Activated CD4-positive, alpha-beta T cell treated with anti-CD3 and anti-CD28 coated beads, Interleukin-2, Interleukin-6, amounts not matched to agents 100 ng/mL and 50 ng/mL, durations not matched to agents 16 hours and 8 hours (primary cell): ENCODE measurements around the gene ATG101.

Source experiments
- DNase-seq: peaks from one replicate; pipeline ENCODE4 v3.0.0-alpha.2; 2020

The ATG101 gene

DNA sequence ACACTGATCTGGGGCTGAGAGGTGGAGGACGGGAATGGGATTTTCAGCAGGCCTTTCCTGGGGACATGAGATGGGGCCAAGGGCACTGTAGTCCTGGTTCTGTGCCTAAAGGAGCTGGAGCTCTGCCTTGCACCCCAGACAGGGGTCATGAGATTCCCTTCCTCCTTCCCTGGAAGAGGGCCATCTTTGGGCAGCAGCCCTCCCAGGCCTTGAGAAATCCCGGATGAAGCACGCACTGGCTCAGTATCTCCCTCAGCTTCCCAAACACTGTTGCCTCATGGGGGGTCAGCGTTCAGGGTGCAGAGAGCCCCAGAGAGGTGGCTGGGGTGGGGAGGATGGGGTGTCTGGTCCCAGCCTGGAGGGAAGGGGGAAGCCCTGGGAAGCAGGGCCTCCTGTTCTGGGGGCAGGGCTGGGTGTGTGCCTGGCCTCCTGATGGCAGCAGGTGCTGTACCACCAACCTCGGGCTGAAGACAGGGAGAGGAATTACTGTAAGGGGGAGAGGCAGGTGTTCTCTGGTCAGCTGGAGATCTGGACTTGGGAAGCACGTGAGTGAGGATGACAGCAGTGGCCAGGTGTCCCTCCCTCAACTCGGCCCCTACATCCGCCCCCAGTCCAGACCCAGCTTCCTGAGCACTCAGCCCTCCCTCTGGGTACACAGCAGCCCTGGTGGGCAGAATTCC is 26.9 kb upstream of the ATG101 start:
- DNase-seq, result no peak

DNA sequence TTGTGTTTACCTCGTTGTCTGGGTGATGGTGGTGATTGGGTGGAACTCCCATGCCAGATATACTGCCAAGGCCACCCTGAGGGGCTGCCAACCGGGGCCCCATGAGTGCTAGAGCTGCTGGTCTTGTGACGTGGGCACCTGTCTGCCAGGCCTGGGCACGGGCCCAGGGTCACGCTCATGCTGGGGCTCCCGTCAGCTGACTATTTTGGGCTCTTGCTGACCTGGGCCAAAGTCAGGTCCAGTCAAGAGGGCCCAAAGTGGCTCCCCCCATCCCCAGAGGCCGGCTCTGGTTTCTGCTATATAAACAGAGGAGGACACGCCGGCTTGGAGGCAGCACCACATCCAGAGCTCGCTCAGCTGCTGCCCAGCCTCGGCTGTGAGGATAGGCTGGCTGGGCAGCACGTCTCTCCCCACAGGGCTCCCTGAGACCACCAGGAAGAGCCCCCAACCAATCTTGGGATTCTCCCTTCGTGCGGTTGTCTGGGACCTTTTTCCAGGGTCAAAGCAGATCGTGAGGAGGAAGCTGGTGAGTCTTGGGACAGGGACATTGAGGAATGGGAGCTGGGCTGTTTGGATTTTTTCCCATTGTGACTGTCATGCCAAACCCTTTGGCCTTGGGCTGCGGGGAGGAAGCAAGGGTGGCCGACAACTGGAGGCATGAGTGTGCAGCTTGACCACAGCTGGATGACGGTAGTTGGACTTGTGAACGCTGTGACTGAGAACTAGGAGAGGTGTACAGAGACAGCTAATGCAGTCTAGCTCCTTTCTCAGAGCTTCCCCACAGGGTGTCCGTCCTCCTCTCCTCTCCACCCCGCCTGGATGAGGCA is 26.2 kb upstream of the ATG101 start:
- DNase-seq, result no peak

DNA sequence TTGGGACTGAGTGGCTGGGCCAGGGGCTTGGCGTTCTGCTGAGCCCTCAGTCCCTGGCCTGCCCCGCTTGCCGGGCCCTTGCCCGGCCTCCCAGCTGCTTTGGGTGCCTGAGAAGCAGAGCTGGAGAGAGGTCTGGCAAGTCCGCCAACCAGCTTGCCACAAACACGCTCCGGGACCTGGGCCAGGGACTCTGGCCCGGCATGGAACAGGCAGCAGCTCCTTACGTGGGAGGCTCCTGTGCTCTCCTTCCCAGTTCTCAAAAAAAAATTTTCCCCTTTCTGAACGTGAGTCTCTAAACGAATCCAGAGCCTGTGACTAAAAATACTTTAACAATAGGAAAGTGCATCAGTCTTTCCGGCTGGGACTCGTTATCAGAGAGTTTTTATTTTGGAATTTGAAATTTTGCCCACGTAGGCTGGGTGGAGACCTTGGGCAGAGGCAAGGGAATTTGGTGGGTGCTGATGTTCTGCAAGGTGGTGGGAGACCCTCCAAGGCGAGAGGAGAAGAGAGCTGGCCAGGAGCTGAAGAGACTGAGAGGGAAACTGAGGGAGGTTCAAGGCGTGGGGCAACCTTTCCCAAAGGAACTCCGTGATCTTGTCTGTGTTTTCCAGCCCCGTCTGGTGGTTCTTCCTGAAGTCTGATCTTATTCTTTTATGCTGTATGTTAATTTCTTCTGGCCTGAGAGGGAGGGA is 25.3 kb upstream of the ATG101 start:
- no peak for DNase-seq

DNA sequence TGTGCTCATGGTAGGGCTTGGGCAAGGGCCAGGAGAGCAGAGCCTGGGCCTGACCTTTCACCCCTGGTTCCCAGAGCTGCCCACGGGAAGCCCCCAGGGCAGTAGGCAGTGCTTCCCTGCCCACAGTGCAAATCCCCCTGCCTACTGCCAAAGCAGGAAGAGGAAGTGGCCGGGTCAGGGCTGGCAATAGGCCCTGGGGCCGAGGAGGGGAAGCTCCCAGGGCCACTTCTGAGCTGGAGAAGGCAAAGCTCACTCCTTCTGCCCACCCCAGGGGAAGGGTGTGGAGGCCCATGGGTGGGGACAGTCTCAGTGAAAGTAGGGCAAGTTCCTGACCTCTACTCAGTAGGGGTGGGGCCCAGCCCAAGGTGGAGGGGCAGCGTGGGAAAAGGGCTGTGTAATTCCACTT is 24.0 kb upstream of the ATG101 start:
- DNase-seq, result no peak

DNA sequence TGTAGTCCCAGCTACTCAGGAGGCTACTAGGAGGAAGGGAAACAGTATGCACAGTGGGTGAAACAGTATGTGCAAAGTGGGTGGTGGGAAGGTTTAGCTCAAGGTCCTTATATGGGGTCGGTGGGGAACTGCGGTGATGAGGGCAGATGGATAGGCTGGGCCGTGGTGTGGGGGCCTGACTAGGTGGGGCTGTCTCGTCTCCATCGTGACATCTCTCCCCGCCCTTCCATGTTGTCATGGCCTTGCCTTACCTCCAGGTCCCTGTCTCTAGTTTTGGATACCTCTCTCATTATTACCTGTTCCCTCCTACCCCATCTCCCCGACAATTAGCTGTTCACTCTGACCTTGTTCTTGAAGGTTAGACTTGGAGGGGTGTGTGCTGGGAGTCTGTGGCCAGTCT is 22.9 kb upstream of the ATG101 start:
- no peak for DNase-seq

DNA sequence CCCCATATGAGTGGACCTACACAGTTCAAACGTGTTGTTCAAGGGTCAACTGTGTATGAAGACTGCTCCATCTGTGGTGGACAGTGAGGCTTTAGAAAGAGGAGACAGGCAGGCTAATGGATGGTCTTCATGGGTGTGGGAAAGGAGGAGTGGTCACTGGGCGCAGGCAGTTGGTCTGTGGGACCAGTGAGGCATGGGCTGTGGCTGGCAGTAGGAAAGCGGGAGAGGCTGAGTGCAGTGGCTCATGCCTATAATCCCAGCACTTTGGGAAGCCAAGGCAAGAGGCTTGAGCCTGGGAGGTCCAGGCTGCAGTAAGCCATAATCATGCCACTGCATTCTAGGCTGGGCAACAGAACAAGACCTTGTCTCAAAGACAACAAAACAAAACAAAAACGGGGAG is 20.5 kb upstream of the ATG101 start:
- DNase-seq, result no peak

DNA sequence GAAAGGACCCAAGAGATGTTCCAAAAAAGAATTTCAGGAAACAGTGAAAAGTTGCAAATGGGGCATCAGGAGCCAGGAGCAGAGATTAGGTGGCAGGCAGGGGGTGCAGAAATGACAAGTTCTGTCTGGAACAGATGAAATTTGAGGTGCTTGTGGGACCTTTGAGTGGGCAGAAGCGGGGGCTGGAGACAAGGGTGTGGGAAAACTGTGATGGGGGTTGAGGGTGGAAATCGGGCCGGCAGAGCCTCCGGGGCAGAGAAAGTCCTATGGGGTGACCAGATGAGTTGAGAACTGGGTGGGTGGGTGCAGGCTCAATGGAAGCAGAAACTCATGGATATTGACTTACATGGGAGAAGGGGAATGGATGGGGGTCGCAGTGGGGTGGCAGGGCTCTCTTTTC is 20.1 kb upstream of the ATG101 start:
- DNase-seq, result no peak

DNA sequence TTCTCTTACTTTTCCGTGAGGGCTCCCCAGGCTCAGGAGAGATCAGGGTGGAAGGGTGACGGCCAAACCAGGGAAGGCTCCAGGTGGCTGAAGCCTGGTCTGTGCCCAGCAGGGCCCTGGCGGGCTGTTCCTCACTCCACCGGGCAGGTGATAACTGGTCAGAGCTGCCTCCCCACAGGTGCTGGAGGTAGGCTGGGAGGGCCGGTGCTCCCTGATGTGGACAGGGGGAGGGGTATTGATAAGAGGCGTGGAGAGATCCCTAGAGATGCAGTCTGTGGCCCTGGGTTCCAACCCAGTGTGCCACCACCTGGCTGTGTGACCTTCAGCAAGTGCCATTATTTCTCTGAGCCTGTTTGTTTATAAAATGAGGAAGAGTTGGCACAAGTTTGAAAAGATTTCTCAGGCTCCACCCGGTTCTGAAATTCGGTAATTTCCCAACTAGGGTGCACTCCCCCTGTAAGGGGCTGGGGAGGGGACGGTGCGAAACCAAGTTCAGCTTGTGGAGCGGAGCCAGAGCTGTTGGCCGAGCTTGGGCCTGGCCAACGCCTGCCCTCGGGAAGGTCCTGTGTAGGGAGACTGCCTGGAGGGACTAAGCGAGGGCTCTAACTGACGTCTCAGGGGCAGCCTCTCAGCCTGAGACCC is 19.5 kb upstream of the ATG101 start:
- no peak for DNase-seq

DNA sequence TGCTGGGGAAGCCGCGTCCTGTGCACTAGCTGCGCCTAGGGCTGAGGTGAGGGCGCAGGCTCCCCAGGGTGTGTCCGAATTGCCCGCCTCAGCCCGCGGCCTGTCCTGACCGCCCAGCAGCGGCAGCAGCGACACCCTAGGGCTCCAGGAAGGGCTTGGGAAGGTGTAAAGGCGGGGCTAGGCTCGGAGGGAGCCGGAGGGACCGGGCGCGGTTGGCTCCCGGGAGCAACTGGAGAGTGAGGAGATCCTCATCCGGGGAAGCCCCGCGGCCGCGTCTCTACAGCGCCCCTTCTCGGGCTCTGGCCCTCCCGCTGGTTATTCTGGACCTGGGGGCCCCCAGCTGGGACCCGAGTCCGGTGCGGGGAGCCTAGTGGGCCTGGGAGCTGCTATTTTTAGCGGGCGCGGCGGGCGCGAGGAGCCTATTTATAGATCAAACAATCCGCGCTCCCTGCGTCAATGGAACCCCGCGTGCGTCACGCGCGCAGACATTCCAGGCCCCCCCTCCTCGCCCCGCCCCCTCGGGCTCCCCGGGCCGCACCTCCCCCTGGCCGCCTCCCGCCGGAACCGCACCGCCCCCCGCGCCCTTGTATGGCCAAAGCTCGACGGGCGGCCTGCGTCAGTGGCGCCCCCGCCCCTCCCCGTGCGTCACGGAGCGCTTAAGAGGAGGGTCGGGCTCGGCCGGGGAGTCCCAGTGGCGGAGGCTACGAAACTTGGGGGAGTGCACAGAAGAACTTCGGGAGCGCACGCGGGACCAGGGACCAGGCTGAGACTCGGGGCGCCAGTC is 18.8 kb upstream of the ATG101 start, which contains the start of gene NR4A1:
TSS of gene NR4A1 (plus strand) at position 685 of the 784 bp plus-strand sequence. CDS start 2,887 bp downstream, outside the sequence.
- DNase-seq, result peak; percentile 96

DNA sequence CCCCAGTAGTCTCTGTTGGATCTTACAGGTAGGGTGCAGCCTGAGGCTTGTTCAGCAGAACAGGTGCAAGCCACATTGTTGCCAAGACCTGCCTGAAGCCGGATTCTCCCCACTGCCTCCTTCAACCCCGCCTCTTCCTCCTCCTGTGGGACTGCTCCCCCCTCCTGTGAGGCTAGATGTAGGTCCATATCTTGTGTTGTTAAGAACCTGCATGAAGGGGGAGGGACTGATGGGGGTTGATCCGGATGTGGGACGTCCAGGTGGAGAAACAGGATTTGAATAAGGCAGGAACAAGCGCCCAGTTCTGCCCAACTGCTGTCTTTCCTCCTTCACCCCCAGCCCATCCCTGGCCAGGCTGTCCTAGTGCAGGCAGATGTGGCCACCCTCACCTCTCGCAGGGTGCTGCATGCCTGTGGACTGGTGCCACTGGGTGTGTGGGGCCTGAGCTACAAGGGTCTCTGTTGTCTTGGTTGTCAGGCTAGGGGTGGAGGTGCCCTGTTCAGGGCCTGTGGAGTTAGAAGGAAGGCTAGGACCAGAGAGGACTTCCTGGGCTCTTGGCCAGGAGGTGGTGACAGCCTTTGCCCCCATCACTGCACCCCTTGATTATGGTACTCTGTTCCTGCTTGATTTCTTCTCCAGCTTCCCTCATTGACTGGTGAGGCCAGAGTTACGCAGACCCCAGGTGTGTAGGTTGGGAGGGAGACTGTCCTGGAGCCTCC is 17.2 kb upstream of the ATG101 start:
- DNase-seq, result no peak

DNA sequence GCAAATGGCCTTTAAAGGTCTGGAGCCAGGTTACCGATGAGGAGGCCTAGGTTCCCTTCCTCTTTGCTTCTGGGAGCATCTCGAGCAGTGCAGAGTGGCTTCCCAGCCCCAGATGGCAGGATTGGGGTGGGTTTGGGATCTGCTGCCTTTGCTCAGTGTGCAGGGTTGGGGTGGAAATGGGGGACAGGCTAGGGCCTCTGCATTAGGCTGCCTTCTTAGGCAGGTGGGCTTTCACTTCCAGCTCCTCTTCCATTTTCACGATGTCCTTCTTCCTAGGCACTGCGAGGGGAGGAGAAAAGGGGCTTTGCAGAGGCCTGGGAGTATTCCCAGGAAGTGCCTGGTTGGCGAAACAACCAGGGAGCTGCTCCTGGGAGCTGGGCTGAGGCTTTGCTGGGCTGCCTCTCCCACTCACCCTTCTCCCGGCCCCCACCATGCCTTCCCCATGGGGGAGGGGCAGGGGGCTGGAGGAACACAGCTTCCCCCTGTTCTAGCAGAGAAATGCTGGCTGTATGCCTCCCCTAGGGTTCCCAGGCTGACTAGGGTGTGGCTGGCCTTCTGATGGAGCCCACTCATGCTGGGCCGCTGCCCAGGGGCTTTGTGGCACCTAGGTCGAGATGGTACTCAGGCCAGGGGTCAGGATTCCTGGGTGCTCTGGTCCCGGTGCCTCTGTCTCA is 16.1 kb upstream of the ATG101 start:
- no peak for DNase-seq

DNA sequence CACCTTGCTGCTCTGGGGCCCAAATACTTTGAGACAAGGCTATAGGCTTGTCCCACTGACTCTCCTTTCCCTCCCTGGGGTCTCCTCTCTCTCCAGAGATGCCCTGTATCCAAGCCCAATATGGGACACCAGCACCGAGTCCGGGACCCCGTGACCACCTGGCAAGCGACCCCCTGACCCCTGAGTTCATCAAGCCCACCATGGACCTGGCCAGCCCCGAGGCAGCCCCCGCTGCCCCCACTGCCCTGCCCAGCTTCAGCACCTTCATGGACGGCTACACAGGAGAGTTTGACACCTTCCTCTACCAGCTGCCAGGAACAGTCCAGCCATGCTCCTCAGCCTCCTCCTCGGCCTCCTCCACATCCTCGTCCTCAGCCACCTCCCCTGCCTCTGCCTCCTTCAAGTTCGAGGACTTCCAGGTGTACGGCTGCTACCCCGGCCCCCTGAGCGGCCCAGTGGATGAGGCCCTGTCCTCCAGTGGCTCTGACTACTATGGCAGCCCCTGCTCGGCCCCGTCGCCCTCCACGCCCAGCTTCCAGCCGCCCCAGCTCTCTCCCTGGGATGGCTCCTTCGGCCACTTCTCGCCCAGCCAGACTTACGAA is 15.4 kb upstream of the ATG101 start:
- DNase-seq, result no peak

DNA sequence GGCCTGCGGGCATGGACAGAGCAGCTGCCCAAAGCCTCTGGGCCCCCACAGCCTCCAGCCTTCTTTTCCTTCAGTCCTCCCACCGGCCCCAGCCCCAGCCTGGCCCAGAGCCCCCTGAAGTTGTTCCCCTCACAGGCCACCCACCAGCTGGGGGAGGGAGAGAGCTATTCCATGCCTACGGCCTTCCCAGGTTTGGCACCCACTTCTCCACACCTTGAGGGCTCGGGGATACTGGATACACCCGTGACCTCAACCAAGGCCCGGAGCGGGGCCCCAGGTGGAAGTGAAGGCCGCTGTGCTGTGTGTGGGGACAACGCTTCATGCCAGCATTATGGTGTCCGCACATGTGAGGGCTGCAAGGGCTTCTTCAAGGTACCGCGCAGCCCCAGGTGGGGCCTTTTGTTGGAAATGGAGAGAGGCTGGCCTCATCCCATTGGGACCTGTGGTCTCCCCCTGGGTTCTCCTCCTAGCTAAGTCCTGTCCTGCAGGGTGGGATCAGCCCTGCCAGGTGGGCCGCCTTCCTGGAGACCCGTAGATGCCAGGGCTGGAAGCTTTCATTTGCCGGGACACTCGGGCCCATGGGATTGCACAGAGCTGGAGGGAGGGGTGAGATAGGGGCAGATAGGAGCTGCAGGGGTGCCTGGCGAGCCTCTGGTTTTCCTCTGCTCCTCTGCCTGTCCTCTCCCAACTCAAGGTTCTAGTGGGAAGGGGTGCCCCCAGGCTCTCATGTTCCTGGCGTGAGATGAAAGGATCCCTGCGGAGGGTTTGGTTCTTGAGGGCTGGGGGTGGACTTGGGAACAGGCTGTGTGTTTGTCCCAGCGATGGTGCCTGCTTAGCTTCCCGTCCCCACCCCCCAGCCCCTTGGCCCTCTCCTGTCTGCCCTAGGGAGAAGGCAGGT is 14.7 kb upstream of the ATG101 start:
- no peak for DNase-seq

DNA sequence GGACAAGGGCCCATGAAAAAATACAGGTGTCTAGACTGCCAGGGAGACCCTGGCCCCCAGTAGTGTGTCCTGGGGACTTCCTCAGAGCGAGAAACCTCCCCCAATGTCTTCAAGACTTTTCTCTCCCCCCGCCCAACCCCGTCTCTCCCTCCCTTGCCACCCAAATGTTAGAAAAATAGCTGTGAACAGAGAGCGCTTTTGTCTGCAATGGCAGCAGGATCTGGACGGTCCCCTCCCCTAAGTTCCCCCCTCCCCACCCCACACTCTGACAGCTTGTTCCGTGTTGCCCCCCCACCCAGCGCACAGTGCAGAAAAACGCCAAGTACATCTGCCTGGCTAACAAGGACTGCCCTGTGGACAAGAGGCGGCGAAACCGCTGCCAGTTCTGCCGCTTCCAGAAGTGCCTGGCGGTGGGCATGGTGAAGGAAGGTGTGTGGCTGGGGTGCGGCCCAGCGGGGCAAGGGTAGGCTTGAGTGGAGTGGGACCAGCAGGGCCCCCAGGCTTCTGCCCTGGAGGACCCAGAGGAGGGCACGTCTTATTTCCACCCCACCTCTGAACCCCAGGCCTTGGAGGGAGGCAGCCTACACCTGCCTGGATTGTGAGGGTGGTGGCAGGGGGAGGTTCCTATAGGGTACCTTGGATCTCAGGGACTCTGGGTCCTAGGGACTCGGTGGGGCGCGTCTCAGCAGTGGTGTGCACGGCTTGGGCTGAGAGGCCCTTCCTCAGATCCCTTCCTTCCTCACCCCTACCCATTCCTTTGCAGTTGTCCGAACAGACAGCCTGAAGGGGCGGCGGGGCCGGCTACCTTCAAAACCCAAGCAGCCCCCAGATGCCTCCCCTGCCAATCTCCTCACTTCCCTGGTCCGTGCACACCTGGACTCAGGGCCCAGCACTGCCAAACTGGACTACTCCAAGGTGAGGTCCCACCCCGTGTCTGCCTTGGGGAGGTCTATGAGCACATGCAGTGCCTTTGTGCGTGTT is 13.8 kb upstream of the ATG101 start:
- no peak for DNase-seq

DNA sequence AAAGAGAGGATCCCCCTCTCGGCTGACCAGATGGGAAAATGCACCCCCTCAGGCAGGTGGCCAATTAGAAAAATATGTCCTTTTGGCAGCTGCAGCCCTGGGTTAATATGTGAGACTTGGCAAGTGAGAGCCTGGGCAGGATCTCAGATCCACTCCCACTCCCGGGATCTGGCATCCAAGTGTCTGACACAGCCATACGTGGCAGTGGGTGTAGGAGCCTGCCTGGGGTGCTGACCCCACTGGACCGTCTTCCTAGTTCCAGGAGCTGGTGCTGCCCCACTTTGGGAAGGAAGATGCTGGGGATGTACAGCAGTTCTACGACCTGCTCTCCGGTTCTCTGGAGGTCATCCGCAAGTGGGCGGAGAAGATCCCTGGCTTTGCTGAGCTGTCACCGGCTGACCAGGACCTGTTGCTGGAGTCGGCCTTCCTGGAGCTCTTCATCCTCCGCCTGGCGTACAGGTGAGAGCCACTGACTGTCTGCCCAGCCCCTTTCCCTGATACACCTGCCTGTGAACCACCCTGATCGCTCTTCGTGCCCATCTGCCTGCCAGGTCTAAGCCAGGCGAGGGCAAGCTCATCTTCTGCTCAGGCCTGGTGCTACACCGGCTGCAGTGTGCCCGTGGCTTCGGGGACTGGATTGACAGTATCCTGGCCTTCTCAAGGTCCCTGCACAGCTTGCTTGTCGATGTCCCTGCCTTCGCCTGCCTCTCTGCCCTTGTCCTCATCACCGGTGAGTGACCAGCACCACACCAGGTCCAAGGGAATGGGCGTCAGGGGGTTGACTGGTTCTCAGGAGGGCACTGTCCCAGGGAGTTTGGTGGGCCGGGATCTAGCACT is 12.8 kb upstream of the ATG101 start:
- DNase-seq, result no peak

DNA sequence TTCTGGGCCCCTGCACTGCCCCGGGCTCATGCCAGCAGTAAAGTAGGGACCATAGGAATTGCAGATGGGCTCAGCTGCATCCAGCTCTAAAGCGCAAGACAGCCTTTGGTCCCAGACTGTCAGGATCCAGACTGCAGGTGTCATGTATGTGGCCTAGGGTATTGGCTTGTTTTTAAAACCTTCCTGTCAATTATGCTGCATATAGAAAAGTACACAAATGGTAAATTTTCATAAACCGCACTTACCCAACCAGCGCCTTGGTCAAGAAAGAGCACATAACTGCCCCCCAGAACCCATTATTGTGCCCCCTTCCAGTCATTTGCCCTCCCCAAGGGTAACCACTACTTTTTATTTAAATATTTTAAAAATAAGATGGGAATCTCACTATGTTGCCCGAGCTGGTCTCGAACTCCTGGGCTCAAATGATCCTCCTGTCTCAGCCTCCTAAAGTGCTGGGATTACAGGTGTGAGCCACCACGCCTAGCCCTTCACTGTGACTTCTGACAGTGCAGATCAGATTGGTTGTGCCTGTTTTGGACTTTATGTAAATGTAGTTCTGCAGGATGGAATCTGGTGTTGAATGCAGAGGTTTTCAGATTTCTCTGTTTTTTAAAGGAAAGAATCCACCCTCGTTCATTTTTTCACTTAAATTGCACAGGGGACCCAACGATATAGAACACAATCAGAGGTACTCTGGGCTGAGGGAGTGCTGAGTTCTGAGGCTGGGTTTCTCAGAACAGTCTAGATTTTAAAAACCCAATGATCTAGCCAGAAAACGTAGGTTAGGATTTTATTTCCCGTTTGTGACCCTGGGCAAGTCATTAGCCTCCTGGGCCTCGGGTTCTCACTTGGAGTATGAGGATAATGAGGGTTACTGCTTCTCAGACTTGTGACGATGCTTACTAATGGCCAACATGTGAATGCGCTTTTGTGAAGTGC is 11.9 kb upstream of the ATG101 start:
- DNase-seq, result no peak
